Measurements from ENCODE around the gene BLID.

BLID gene

DNA sequence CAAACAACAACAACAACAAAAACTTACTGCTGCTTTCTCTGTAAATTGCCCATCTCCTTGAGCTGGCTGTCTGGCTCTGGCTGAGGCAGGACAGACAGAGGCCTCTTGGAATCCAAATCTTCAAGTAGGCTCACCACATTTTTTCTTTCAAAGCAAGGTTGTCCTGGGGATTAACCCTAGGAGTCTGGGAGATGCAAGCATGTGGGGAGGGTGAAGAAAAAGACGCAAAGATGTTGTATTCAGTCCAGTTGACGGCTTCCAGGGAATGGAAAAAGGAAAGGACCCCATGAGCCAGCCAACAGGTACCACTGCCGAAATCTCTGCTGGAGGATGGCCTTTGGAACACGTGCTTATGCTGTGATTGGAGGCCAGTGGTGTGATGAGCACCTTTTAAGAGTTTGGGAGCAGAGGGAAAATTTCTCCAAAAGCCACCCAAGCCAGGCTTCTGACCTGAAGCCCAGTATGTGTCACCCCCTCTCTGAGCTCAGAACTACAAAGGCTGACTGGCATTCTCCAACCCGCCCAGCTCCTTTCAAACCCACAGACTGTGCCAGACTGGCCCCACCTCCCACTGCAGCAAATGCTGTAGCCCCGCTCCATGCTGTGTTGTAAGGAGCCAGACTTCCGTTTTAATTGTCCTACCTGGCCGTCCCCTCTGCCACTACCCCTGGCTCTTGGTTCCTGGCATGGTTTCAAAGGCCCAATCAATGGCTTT is 10.8 kb downstream of the BLID start:
- peak; percentile 67 for DNase-seq (ENCODE audit: low spot score)

- no peak for DNase-seq (ENCODE audit: low spot score)
Measured at GRCh38 chr11:122104341-122104740, 11.7 kb downstream of the BLID start.

DNA sequence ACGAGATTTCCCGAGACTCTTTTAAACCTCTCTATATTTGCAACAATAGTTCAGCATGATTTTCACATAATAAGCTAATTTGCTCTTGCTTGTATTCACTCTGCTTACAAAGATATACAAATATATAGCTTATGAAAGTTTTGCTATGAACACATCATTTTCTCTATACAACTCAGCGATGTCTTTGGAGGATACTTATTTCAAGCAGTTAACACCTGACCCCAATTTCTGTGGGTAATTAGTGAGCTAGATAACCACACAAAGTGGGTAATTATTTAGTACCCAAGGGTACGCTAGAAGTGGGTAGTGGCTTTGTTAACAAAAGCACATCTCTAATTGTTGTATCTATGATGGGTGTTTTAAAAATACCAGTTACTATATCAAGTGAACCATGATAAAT is 12.3 kb downstream of the BLID start:
- no peak for DNase-seq (ENCODE audit: low spot score)

GRCh38 chr11:122103321-122103720 is 12.7 kb downstream of the BLID start:
- DNase-seq (ENCODE audit: low spot score): no peak

GRCh38 chr11:122102426-122102825 is 13.6 kb downstream of the BLID start:
- DNase-seq (ENCODE audit: low spot score): no peak

GRCh38 chr11:122101625-122102291 is 14.3 kb downstream of the BLID start:
- DNase-seq (ENCODE audit: low spot score): peak; percentile 95

DNA sequence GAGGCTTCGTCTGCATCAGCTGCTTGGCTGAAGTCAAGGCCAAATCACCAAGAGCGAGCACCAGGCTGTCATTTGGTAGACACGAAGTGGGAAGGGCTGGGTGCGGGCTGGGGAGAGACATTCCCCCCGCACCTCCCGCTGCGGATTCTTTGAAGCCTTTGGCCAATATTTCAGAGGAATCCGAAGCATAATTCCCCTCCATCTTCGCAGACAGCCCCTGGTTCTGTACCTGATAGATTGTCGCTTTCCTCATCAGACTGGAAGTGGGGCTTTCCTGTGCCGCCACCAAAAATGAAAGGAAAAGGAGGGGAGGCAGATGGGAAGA is 15.3 kb downstream of the BLID start:
- DNase-seq (ENCODE audit: low spot score): peak; percentile 83

- DNase-seq (ENCODE audit: low spot score): peak; percentile 70
Measured at GRCh38 chr11:122100037-122100755, 15.8 kb downstream of the BLID start.

- no peak for DNase-seq (ENCODE audit: low spot score)
Measured at GRCh38 chr11:122099374-122100036, 16.5 kb downstream of the BLID start.

- no peak for DNase-seq (ENCODE audit: low spot score)
Measured at GRCh38 chr11:122098261-122098980, 17.6 kb downstream of the BLID start.

DNA sequence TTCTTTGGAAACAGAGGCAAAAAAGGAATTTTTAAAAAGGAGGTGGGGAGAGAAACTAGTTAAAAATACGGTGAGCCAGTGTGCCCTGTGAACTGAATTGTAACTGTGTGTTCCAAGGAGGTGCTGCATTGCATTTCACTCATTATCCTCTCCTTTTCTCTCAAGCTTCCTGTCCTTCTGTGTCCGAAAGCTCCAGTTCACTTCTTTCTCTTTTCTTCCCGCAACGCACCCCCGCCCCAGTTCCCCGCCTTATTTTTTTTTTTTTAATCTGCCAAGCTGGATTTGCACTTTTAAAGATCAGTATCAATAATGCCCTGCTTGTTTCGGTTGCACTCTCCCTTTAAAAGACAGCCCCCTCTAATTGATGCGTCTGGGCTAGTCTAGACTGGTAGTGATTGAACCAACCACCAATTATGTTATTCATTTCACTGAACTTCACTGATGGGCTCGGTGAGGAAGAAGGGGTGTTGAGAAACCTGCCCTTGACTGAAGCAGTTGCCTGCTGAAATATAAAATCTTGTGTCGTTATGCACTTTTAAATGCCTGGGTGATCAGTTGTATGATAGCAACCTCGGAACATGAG is 18.5 kb downstream of the BLID start:
- DNase-seq (ENCODE audit: low spot score): no peak

GRCh38 chr11:122096272-122097112 is 19.5 kb downstream of the BLID start:
- DNase-seq (ENCODE audit: low spot score): no peak

- DNase-seq (ENCODE audit: low spot score): peak; percentile 33
Measured at GRCh38 chr11:122095681-122096262, 20.2 kb downstream of the BLID start.

DNA sequence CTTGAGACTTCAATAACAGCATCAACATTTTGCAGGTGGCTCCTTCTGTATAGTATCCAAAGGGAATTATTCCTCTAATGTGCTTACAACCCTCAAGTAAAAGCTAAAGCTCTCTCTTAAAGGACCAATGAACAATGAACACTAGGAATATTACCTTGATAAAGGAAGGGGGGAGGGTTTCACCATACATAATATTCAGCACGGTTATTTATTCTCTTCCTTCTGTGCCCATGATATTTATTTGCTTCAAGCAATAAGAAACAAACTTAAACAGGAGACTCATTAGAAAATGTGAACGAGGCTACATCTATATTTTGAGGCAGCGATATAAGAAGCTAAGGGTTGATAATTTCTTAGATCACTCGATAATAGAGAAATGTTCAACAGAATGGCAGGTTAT is 21.2 kb downstream of the BLID start:
- no peak for DNase-seq (ENCODE audit: low spot score)

DNA sequence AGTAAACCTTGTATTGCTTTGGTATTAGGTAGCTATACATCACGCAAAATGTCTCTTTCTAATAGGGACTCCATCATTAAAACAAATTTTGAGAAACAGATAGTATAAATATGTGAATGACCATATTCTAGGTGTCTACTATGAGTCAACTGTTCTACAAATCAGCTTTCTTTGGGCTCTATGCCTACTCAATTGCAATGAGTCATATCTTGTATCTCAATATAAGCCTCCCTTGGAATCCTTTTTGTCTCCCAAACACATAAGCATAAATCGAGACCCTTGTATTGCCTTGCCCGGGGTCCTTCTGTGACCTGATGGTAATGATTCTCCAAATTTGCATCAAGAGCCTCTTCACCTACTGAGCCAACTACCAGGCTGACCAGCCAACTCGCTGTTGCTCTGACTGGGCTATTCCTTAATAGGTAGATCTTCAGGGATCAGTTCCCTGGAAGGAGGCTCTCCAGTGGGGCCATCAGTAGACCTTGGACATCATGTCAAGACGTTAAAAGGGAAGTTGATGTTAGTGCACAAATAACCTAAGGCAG is 22.2 kb downstream of the BLID start:
- no peak for DNase-seq (ENCODE audit: low spot score)

GRCh38 chr11:122091835-122092234 is 24.2 kb downstream of the BLID start:
- DNase-seq (ENCODE audit: low spot score): no peak

DNA sequence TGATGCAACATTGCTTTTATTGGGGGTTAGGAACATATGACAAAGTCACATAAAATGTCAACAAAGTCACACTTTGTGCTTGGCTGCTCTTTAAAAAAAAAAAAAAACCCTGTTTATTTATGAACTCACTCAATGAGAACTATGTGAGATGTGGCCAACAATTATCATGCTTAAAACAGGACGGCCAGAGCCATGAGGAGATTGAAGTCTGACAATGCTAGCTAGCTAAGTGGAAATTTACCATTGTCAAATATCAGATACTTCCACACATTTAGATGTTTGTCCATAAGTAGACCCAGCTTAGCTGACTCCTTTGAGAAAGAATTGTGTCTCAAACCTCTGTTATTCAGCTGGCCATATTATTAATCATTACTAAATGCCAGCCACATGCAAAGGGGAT is 26.9 kb downstream of the BLID start:
- no peak for DNase-seq (ENCODE audit: low spot score)

DNA sequence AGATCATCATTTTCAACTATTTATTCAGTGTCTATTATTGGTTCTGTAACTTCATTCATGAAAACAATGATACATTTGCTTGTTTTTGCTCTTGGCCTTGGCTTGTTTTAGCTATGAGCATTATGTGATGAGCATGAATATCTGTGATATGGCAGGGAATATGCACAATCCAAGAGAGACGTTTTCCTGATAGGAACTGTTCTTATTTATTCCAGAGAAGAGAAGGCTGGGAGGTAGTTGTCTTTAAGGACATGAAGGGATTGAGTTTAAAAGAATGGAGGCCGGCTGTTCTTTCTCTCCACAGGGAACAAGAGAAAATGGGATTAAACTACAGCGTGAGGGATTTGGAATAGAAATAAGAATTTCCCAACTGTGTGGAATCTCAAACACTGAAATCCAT is 30.3 kb downstream of the BLID start:
- DNase-seq (ENCODE audit: low spot score): no peak

GRCh38 chr11:122085264-122085663 is 30.8 kb downstream of the BLID start:
- no peak for DNase-seq (ENCODE audit: low spot score)

DNA sequence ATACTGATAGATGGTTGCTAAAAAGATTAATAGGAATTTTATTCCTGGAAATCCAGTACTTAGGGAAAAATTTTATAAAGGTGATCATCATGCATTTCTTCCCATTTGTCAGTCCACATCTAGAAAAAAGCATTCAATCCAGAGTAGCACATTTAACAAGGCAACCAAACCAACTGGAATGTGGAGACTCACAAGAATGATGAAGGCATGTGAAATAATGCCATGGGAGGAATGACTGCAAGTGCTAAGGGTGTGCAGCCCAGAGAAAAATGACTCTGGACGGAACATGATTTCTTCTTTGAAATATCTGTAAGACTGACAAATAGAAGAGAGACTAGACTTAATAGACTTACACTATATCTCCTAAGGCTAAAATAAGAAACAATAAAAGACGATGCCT is 33.8 kb downstream of the BLID start:
- DNase-seq (ENCODE audit: low spot score): no peak

Measured in globus pallidus (tissue), 1 donor.